ENCODE measurements around the gene SPTLC2.

The SPTLC2 gene

GRCh38 chr14:77654001-77654441, 37.6 kb upstream of the SPTLC2 start:
- TF ChIP-seq CTCF (IDR thresholded peaks at IDR 0.05; ENCODE audit: low read depth, low read length): no peak
- no peak for DNase-seq (ENCODE audit: low read depth, low spot score)
- in situ Hi-C loops (cut with HindIII; ENCODE audit: low sequenced_read_pairs): no loop called here
- no peak overlapping the region for H3K4me3 ChIP-seq (ENCODE audit: low read depth, low read length)

GRCh38 chr14:77649326-77649725, 32.9 kb upstream of the SPTLC2 start:
- in situ Hi-C loops (cut with HindIII; ENCODE audit: low sequenced_read_pairs): no loop called here
- no peak for TF ChIP-seq CTCF (IDR thresholded peaks at IDR 0.05; ENCODE audit: low read depth, low read length)
- DNase-seq (ENCODE audit: low read depth, low spot score): no peak
- no peak overlapping the region for H3K4me3 ChIP-seq (ENCODE audit: low read depth, low read length)

- in situ Hi-C loops (cut with HindIII; ENCODE audit: low sequenced_read_pairs): no loop called here
- no peak for DNase-seq (ENCODE audit: low read depth, low spot score)
- TF ChIP-seq CTCF (IDR thresholded peaks at IDR 0.05; ENCODE audit: low read depth, low read length): no peak
- H3K4me3 ChIP-seq (ENCODE audit: low read depth, low read length): no peak overlapping the region
Observed at GRCh38 chr14:77648520-77649200, 32.2 kb upstream of the SPTLC2 start.

GRCh38 chr14:77647853-77648252, 31.4 kb upstream of the SPTLC2 start:
- H3K4me3 ChIP-seq (ENCODE audit: low read depth, low read length): no peak overlapping the region
- TF ChIP-seq CTCF (IDR thresholded peaks at IDR 0.05; ENCODE audit: low read depth, low read length): no peak
- in situ Hi-C loops (cut with HindIII; ENCODE audit: low sequenced_read_pairs): no loop called here
- DNase-seq (ENCODE audit: low read depth, low spot score): no peak

- in situ Hi-C loops (cut with HindIII; ENCODE audit: low sequenced_read_pairs): no loop called here
- no peak for DNase-seq (ENCODE audit: low read depth, low spot score)
- no peak overlapping the region for H3K4me3 ChIP-seq (ENCODE audit: low read depth, low read length)
- no peak for TF ChIP-seq CTCF (IDR thresholded peaks at IDR 0.05; ENCODE audit: low read depth, low read length)
Observed at GRCh38 chr14:77646907-77647306, 30.5 kb upstream of the SPTLC2 start.

- no peak for DNase-seq (ENCODE audit: low read depth, low spot score)
- in situ Hi-C loops (cut with HindIII; ENCODE audit: low sequenced_read_pairs): no loop called here
- no peak for TF ChIP-seq CTCF (IDR thresholded peaks at IDR 0.05; ENCODE audit: low read depth, low read length)
- no peak overlapping the region for H3K4me3 ChIP-seq (ENCODE audit: low read depth, low read length)
Observed at GRCh38 chr14:77645520-77646230, 29.2 kb upstream of the SPTLC2 start.

Data from astrocyte of the spinal cord (primary cell).